GM18511 (cell line): ENCODE results near the gene CSMD2.
"Not testable (repeated sequence)": the region's sequence is repeated elsewhere in the genome, so short reads cannot be mapped to it uniquely, and the experiment has no call there.

Experiments
- ATAC-seq: cut with Tn5 transposase; IDR thresholded peaks from one replicate; pipeline ENCODE4 v1.9.1; 2021; ENCODE audit warnings: mild to moderate bottlenecking, moderate library complexity; ENCODE audit not compliant: unreplicated experiment

CSMD2 gene

GRCh38 chr1:33516891-33517567, 648.0 kb downstream of the CSMD2 start:
- no peak for ATAC-seq

GRCh38 chr1:33516428-33516827, 648.6 kb downstream of the CSMD2 start:
- no peak for ATAC-seq

- ATAC-seq, result no peak
Observed at GRCh38 chr1:33515607-33516006, 649.4 kb downstream of the CSMD2 start.

DNA sequence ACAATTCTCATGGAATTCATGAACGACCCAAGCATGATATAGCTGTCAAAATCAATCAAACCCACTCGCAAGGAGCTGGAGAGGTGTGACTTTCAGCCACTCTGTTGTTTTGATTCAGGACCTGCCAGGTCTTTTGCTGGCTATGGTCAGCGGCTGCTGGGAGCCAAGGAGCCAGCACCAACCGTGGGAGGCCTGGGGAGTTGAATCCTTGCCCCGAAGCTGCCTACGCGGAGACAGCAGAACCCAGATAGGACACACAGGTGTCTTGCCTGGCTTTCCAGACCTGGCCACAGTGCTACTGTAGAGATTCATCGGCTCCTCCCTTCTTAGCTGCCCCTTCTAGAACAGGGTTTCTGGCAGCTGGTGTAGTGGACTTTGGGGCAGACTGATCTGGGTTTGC, 649.9 kb downstream of the CSMD2 start:
- no peak for ATAC-seq

GRCh38 chr1:33512226-33513011, 652.6 kb downstream of the CSMD2 start:
- ATAC-seq, result no peak

DNA sequence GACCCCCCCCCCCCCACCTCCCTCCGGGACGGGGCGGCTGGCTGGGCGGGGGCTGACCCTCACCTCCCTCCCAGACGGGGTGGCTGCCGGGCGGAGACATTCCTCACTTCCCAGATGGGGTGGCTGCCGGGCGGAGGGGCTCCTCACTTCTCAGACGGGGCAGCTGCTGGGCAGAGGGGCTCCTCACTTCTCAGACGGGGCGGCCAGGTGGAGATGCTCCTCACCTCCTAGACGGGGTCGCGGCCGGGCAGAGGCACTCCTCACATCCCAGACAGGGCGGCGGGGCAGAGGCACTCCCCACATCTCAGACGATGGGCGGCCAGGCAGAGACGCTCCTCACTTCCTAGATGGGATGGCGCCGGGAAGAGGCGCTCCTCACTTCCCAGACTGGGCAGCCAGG, 655.8 kb downstream of the CSMD2 start:
- ATAC-seq, result not testable (repeated sequence)

- ATAC-seq, result no peak
Observed at GRCh38 chr1:33508151-33508550, 656.9 kb downstream of the CSMD2 start.

DNA sequence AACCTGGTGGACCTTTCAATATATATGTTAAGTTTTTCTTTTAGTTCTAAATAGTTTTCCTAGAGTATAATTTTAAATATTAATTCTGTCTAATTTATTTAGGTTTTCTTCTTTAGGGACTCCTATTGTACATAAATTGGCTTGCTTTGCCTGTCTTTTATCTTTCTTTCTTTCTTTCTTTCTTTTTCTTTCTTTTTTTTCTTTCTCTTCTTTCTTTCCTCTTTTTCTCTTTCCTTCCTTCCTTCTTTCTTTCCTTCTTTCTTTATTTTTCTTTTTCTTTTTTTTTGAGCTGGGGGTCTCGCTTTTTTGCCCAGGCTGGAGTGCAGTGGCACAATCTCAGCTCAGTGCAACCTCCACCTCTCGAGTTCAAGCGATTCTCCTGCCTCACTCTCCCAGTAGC, 657.4 kb downstream of the CSMD2 start:
- no peak for ATAC-seq

GRCh38 chr1:33503506-33503905, 661.5 kb downstream of the CSMD2 start:
- ATAC-seq, result no peak

GRCh38 chr1:33502726-33503125, 662.3 kb downstream of the CSMD2 start:
- no peak for ATAC-seq

DNA sequence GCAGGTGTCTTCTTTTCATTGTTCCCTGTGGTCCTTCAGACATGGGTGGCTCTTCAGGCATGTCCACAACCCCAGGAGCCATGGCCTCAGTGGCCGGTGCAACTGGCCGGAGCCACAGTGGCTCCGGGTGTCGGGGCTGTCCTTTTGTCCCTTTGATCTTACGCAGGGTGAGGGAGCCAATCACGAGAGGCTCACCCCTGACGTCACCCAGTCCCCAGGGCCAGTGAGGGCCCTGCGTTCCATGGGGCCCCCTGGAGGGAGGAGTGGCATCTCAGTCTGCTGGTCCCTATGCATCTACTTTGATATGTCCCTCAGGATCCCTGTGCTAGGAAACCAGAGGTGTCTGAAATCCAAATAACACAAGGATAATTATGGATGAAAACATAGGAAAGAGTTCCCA, 663.3 kb downstream of the CSMD2 start:
- no peak for ATAC-seq

- ATAC-seq, result no peak
Observed at GRCh38 chr1:33501309-33501708, 663.7 kb downstream of the CSMD2 start.

DNA sequence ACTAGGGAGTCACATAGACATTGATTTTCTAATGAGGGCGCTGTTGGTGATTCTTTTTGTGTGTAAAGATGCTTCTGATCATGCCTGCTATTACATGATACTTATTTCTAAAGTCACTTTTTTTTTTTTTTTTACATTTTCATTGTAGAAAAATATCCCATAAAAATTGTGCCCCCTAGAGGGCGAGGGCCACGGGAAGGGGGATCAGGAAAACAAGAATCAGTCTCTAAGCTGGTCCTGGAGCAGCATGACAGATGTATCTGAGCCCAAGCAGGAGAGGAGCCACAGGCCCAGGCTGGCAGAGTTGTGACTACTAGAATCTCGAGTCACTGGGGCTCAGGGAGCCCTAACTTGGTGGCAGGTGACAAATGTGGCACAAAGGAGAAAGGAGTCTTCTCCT, 664.5 kb downstream of the CSMD2 start:
- no peak for ATAC-seq

GRCh38 chr1:33497410-33497809, 667.6 kb downstream of the CSMD2 start:
- ATAC-seq, result no peak

- ATAC-seq, result no peak
Observed at GRCh38 chr1:33494929-33495328, 670.1 kb downstream of the CSMD2 start.

DNA sequence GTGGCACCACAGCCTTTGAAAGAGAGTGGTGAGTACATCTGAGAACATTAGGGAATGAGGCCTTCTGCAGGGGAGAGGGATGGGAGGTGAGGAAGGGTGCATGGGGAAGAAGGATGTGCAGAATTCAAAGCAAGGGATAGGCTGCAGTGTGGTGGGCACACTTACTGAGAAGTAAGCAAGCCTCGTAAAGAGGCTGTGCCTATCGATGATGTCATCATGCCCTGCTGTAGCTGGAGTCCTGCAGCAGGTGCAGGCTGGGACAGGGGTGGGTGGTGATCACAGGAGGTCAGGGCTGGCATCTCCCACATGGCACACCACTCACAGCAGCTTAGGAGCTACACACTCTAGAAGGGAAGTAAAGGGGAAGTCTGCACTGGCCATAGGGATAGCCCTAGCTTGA, 676.4 kb downstream of the CSMD2 start:
- no peak for ATAC-seq

- ATAC-seq, result no peak
Observed at GRCh38 chr1:33482412-33482811, 682.6 kb downstream of the CSMD2 start.

GRCh38 chr1:33477451-33477850, 687.6 kb downstream of the CSMD2 start:
- no peak for ATAC-seq

GRCh38 chr1:33473900-33474299, 691.1 kb downstream of the CSMD2 start:
- no peak for ATAC-seq

DNA sequence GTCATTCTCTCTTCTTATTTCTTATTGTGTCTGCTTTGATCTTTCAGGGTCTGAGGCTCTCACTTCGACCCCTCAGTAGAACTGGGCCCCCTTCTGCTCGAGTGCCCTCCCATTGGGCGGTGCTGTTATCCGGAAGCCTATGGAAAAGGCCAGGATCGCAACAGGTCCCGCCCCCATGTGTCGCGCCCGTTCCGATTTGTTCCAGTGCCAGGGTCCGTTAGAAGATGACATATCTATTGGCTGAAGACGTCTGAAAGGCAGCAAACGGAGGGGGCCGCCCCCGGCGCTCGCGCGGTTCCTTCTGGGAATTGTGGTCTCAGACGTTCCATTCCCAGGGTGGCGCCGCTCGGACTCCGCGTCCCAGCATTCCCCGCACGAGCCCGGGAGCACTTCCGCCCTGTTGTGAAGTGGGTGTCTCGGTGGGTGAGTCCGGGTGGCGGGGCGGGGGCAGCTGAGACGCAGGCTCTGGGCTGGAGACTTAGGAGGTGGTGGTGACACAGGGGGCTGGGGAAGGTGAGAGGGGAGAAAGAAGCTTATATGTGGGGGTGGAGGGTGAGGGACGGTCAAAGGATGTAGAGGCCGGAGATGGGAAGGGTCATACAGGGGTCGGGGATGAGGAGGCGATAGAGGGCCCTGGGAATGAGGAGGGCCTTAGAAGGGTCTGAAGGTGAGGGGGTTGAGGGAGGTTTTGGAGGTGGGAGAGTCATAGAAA, 692.6 kb downstream of the CSMD2 start, which contains the start of gene ZSCAN20:
ZSCAN20 (plus strand) TSS at position 377 of the 712 bp plus-strand sequence. CDS start 6,644 bp downstream, outside the sequence.
- peak; percentile 93 for ATAC-seq

GRCh38 chr1:33471416-33471815, 693.6 kb downstream of the CSMD2 start:
- ATAC-seq, result no peak
